NCI-H1436 (cell line): Measurements from ENCODE around the gene FEZ2.
"Not testable (repeated sequence)": the region's sequence is repeated elsewhere in the genome, so short reads cannot be mapped to it uniquely, and the experiment has no call there.

Experiments
- DNase-seq: peaks from one replicate; lab custom pipeline; 2025; lab: John Stamatoyannopoulos, UW

The FEZ2 gene, protein sequence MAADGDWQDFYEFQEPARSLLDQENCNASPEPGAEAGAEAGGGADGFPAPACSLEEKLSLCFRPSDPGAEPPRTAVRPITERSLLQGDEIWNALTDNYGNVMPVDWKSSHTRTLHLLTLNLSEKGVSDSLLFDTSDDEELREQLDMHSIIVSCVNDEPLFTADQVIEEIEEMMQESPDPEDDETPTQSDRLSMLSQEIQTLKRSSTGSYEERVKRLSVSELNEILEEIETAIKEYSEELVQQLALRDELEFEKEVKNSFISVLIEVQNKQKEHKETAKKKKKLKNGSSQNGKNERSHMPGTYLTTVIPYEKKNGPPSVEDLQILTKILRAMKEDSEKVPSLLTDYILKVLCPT

DNA sequence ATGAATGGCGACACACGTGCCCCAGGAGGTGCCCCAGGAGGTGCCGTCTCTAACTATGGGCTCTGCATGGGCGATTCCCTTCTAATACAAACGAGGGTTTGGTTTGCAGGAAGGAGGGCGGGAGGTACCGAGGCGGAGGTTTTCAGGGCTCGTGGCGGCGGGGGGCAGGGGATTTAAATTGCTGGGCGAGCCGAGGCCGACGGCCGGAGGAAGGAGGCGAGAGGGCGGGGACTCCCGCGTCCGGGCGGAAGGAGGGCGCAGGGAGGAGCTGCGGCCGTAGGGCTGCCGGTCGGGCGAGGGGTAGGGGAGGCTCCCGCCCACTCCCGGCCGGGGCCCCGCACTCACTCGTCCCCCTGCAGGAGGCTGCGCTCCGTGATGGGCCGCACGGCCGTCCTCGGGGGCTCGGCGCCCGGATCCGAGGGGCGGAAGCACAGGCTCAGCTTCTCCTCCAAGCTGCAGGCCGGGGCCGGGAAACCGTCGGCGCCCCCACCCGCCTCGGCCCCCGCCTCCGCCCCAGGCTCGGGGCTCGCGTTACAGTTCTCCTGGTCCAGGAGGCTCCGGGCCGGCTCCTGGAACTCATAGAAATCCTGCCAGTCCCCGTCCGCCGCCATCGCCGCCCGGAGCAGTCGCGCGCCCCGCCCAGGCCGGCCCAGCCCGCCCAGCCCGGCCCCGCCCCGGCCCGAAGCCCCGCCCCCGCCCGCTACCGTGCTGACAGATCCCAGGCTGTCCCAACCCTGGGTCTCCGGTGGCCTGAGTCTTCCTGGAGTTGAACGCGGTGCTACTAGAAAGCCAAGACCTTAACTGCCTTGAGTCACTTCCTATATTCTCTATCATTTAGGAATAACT, at the start of gene FEZ2:
Gene FEZ2, minus strand, starts transcription at position 637 of the 846 bp plus-strand sequence. Its CDS starts 26 bp downstream, at position 611.
- DNase-seq, result peak; percentile 38

DNA sequence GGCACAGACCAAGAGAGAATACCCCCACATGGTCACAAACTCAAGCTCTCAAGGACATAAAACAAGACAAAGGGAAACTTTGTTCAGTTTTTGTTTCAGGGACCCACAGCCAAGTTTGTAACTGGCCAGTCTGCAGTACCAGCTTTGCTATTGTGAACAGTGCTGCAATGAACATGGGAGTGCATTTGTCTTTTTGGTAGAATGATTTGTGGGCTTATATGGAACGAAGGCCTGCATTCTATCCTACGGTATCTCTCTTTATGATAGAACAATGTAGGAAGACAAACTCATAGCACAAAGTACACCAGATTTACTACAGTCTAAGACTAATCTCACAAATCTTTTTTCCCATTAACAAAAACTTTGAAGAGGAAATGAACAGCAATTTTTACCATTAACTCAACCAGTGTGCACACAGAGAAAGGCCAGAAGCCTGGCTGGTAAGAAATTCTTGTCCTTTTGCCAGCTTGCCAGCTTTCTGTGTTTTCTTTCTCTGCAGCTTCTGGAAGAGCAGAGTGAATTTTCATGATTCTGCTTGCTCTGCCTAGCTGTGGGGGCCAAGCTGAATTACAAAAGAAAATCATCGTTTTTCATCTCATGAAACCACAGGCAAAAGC, 37.1 kb upstream of the FEZ2 start:
- DNase-seq, result no peak

DNA sequence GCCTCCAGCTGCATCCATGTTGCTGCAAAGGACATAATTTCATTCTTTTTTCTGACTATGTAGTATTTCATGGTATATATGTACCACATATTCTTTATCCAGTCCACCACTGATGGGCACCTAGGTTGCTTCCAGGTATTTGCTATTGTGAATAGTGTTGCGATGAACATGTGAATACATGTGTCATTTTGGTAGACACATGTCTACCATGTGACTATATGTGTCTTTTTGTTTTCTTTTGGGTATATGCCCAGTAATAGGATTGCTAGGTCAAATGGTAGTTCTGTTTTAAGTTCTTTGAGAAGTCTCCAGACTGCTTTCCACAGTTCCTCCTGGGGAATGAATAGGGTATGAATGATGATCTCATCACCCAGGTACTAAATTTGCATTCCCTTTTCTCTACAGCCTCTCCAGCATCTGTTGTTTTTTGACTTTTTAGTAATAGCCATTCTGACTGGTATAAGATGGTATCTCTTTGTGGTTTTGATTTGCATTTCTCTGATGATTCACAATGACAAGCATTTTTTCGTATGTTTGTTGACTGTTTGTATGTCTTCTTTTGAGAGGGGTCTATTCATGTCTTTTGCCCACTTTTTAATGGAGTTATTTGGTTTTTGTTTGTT, 35.6 kb upstream of the FEZ2 start:
- DNase-seq, result no peak

GRCh38 chr2:36626756-36627155, 28.8 kb upstream of the FEZ2 start:
- no peak for DNase-seq

DNA sequence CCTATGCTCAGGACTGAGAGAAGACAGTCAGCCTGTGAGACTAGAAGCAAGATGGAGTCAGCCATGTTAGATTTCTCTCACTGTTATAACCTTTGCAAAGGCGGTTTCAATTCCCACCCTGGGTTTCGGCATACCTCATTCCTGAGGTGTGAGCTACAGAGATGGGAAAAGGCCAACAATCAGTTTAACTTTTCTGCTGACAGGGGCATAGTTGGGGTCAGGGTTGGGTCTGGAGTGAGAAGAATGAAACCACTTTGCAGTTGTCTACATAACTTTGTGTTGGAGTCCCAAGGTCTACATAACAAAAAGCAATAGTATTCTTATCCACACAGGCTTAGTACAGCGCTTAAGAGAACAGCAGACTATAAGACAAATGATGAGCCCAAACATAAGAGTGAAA, 28.1 kb upstream of the FEZ2 start:
- no peak for DNase-seq

GRCh38 chr2:36625304-36625703, 27.3 kb upstream of the FEZ2 start:
- DNase-seq, result no peak

DNA sequence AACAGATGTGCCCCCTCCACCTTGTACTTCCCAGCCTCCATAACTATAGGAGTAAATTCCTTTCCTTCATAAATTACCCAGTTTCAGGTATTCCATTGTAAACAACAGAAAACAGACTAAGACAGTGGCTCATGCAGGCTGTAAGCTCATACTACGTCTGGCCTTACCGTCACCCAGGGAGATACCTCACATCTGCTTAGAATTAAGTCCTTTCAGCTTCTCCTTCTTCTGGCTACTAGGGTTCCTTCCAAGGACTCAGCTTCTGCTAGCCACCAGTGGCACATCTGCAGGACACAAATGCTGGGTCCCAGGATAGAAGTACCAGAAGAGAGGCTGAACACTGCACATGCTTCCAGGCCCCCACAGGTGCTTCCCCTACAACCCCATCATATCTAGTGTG, 22.4 kb upstream of the FEZ2 start:
- no peak for DNase-seq

DNA sequence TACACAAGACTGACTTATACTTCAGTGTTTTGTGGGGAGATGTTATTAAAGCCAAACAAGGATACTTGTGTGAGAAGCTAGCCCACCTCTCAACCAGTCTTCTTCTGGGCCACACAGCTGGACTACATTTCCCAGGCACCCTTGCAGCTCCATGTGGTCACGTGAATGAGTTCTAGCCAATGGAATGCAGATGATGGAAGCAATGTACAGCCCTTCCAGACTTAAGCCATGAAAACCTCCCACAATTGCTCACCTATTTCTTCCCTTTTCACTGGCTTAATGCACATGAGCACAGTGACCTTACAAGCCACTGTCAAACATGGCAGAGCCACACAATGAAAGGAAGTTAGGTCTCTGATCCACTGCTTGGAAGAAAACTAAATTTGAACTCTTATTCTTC, 20.4 kb upstream of the FEZ2 start:
- peak; percentile 24 for DNase-seq

DNA sequence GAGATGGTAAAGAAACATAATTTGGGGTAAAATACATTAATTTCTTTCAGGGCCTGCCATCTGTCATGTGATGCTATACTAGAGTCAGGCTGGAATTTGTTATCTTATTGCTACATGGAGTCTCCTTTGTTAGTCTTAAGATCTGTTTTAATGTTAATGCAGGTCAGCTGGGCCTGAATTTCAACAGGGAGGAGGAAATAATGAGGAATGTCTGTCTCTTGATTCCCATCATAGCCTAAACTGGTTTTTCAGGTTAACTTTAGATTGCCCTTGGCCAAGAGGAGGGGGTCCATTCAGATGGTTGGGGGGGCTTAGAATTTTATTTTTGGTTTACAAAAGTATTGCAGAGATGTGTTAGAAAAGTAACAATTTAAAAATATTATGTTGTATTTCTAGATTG, 19.0 kb upstream of the FEZ2 start:
- DNase-seq, result no peak

DNA sequence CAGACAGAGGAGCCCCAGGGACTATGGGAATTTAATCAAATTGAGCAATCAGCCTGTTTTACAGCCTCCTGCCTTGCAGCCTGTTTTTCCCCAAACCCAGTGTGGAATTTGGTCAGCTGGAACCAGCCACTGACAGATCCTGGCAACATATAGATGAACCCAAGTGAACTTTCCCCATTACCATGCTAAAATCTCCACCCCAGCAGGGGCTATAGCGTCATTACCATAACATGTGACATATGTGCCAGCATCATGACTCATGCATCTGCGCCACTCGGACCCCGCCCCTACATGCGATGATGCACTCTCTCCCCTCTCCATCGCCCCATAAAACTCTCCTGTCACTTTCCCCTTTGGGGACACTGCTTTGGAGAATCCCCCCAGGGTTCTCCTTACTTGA, 17.3 kb upstream of the FEZ2 start:
- no peak for DNase-seq

DNA sequence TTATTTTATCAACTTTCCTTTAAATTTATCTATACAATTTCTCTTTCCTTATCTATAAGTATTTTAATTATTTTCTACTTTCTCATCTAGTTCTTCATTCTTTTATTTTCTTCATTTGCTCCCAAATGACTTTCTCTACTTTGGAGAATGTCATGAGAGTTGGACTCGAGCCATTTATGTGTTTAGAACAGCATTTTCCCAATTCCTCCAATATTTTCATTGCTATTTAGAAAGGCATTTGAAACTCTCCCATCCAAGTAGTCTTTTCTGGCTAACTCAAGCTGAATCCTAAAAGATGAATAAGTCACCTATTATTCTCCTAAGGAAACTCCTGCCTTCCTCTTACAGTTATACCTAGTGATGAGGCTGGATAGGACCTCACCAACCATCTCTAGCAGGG, 15.8 kb upstream of the FEZ2 start:
- DNase-seq, result no peak

- DNase-seq, result no peak
Measured at GRCh38 chr2:36611316-36611990, 13.5 kb upstream of the FEZ2 start.

- DNase-seq, result no peak
Measured at GRCh38 chr2:36609507-36609906, 11.5 kb upstream of the FEZ2 start.

DNA sequence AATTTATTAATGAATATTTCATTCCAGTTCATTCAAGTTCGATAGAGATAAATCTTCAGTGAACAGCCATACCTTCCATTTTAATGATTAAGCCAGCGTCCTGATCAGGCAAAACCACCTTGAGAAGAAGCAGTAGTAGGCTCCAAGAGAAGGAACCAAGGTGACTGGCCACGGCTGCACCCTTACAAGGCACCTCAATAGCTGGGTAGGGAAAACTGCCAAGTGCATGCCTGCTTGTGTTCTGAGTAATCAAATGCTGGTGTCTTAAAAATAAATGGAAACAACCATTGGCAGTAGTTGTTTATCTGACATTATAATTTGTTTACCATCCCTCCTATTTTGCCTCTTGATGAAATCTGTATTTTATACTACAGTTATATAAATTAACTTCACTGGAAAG, 10.0 kb upstream of the FEZ2 start:
- DNase-seq, result no peak

DNA sequence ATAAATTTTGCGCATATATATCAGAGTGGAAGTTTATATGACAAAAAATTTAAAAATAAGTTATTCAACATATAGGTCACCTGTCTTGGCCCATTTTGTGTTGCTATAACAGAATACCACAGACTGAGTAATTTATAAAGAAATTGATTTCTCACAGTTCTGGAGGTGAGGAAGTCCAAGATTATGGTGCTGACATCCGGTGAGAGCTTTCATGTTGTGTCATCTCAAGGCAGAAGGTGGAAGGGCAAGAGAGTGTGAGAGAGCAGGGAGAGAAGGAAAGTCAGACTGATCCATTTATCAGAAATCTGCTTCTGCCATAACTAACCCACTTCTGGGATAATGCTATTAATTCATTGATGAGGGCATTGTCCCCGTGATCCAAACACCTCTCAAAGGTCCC, 9.0 kb upstream of the FEZ2 start:
- DNase-seq, result no peak

DNA sequence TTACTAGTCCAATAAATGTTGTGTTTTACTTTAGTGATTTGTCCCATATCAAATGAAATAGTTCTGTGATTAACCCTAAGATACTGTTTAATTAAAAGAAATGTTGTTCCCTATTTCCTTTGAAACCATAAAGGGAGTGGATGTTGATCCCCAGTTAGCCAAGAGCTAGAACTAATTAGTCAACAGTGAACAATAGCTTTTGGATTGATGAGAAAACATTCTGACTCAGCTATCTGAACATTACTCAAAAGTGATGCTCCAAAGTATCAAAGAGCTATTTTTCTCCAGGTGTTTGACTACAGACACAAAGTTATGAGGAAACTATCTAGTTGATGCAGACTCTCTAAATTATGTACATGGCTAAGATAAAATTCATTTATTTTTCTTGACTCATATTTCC, 7.3 kb upstream of the FEZ2 start:
- DNase-seq, result no peak

GRCh38 chr2:36603629-36604028, 5.7 kb upstream of the FEZ2 start:
- DNase-seq, result not testable (repeated sequence)

DNA sequence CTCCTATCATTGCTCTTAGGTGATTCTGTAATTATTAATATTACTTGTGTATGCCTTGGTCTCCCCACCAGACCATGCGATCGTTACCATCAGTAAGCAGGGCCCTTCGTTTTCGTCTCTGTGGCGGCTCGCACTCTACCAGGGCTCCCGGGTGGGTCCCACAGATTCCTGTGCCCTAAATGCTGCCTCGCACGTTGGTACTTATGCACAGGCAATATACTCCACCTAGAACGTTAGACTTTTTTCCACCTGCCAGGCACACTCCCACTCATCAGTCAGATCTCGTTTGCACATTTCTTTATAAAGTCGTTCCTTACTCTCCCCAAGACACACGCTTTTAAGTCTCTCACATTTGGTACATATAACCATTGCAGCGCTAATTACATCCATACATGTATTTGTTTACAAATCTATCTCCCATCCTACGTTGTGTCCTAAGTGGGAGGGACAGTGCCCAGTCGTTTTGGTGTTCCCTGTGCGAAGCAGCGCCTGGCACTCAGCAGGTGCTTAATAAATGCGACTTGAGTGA, 901 bp downstream of the FEZ2 start:
- DNase-seq, result no peak

GRCh38 chr2:36596397-36596796, 1.6 kb downstream of the FEZ2 start:
- no peak for DNase-seq

DNA sequence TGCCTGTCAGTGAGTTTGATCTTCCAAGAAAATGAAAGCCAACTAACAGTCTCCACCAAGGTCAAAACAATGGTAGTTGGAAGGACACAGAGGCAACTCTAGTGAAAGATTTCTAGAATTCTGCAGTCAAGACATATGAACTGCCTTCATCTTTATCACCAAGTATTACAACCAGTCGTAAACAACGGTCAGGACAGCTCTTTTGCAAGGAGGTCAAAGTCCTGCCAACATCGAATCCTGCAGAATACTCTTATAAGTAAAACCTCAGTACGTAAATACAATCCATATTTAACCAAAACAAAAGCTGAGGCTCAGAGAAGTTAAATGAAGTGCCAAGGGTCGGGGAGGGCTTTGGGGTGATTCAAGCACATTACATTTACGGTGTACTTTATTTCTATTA, 3.1 kb downstream of the FEZ2 start:
- no peak for DNase-seq

GRCh38 chr2:36589230-36589630, 8.7 kb downstream of the FEZ2 start:
- DNase-seq, result no peak

DNA sequence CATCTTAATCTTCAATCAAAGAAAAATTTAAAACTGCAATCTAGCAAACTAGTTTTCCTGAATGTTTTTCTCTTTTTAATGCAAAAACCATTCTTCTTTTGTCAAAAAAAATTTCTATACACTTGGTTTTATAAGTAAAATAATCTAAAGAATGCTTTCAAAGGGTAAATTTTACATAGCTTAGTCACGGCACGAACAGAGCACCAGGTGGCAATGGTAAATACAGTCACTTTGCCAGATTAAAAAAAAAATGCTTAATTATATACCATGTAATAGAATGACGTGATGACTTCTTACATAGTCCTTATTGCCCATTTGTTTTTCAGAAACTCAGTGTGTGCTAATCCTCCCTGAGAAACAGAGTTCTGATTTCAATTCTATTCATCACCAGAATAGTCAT, 10.4 kb downstream of the FEZ2 start:
- DNase-seq, result no peak
